SK-N-SH (cell line): ENCODE data around the gene ZNF474. TPM values are rescaled to one million over a fixed set of nuclear protein-coding genes. Genes with fewer than 3 reads are reported as not detected.

ENCODE experiments used
- CTCF ChIA-PET: fragments of 300-600, 350-600 bp; formaldehyde crosslinking; extraction: SDS; loops from one replicate; lab custom pipeline; 2021; lab: Yijun Ruan, JAX
- POLR2A ChIA-PET: fragments of 350-600 bp; sonication (Branson Sonifier 250); formaldehyde crosslinking; extraction: SDS; loops from one replicate; lab custom pipeline; 2020; ENCODE audit warnings: antibody characterized with exemption, inconsistent platforms; lab: Yijun Ruan, JAX
- DNase-seq: peaks from one replicate; pipeline ENCODE4 v3.0.0; 2012
- H2AFZ ChIP-seq: fragments of 200-600 bp; sonication (generic); 2 replicates; pipeline ENCODE4 v1.8.1; 2016; ENCODE audit warnings: antibody characterized with exemption, mild to moderate bottlenecking, low read depth
- H3F3A ChIP-seq: fragments of 200-600 bp; sonication (generic); replicated peaks from 2 replicates; pipeline ENCODE3; 2016; ENCODE audit warnings: antibody characterized with exemption, mild to moderate bottlenecking; ENCODE audit not compliant: insufficient read depth
- H3K27ac ChIP-seq, 2 experiments: fragments of 200-500 bp in 1 of 2; fragments of 200-600 bp in 1 of 2; sonication (Bioruptor generic) in 1 of 2; sonication (generic), shearing (Covaris generic) in 1 of 2; 2 replicates each; pipeline versions ENCODE4 v1.5.1 to v1.6.1; 2014 to 2016; ENCODE audit warnings: low read depth in 2 of 2, inconsistent platforms in 1 of 2, low read length in 1 of 2, mild to moderate bottlenecking in 1 of 2, mixed read lengths in 1 of 2
- H3K27me3 ChIP-seq: fragments of 200-600 bp; sonication (generic), shearing (Covaris generic); 2 replicates; pipeline ENCODE4 v1.6.1; 2016; ENCODE audit warnings: mixed run types; ENCODE audit not compliant: insufficient read depth
- H3K36me3 ChIP-seq, 2 experiments: fragments of 200-500 bp in 1 of 2; fragments of 200-600 bp in 1 of 2; sonication (Bioruptor generic) in 1 of 2; sonication (generic) in 1 of 2; replicated peaks in 1 of 2; 2 replicates each; pipeline versions ENCODE3 to v1.5.1; 2014 to 2016; ENCODE audit warnings: low read length in 1 of 2, mild to moderate bottlenecking in 1 of 2; ENCODE audit not compliant: insufficient read depth in 2 of 2, control insufficient read depth in 1 of 2
- H3K4me1 ChIP-seq, 2 experiments: fragments of 200-500 bp in 1 of 2; fragments of 200-600 bp in 1 of 2; sonication (Bioruptor generic) in 1 of 2; sonication (generic), shearing (Covaris generic) in 1 of 2; 2 replicates each; pipeline versions ENCODE4 v1.5.1 to v1.6.1; 2014 to 2016; ENCODE audit warnings: low read depth in 1 of 2, low read length in 1 of 2, mixed run types in 1 of 2; ENCODE audit not compliant: insufficient read depth in 2 of 2, control insufficient read depth in 1 of 2
- H3K4me2 ChIP-seq: fragments of 200-600 bp; sonication (generic), shearing (Covaris generic); 2 replicates; pipeline ENCODE4 v1.6.1; 2017; ENCODE audit warnings: mixed run types
- H3K4me3 ChIP-seq, 2 experiments: fragments of 200-500 bp in 1 of 2; fragments of 200-600 bp in 1 of 2; sonication (Bioruptor generic) in 1 of 2; sonication (generic), shearing (Covaris generic) in 1 of 2; 2 replicates each; pipeline versions ENCODE4 v1.5.1 to v1.8.1; 2014 to 2016; ENCODE audit warnings: low read depth in 2 of 2, inconsistent platforms in 1 of 2, low read length in 1 of 2, mild to moderate bottlenecking in 1 of 2, mixed read lengths in 1 of 2, moderate library complexity in 1 of 2
- H3K79me2 ChIP-seq: fragments of 200-600 bp; sonication (generic); 2 replicates; pipeline ENCODE4 v1.8.1; 2017; ENCODE audit warnings: mild to moderate bottlenecking; ENCODE audit not compliant: insufficient read depth
- H3K9ac ChIP-seq: fragments of 200-600 bp; sonication (generic); 2 replicates; pipeline ENCODE4 v1.6.1; 2017; ENCODE audit warnings: mixed run types
- H3K9me2 ChIP-seq: fragments of 200-600 bp; sonication (generic); 2 replicates; pipeline ENCODE4 v1.6.1; 2017; ENCODE audit warnings: mixed run types
- H3K9me3 ChIP-seq: fragments of 200-600 bp; sonication (generic); 2 replicates; pipeline ENCODE4 v1.6.1; 2017; ENCODE audit warnings: mixed run types, mild to moderate bottlenecking, moderate library complexity
- H4K20me1 ChIP-seq: fragments of 200-600 bp; sonication (generic); 2 replicates; pipeline ENCODE4 v1.6.1; 2017; ENCODE audit warnings: mild to moderate bottlenecking, mixed run types; ENCODE audit not compliant: insufficient read depth
- ELF1 ChIP-seq: IDR thresholded peaks from 2 replicates; pipeline ENCODE4 v1.4.0; 2012
- EZH2phosphoT487 ChIP-seq: fragments of 200-600 bp; sonication (generic); IDR thresholded peaks from 2 replicates; pipeline ENCODE4 v1.6.1; 2017; ENCODE audit warnings: low read depth, mixed run types, mild to moderate bottlenecking, antibody characterized with exemption, moderate library complexity, borderline replicate concordance
- FOXJ3 ChIP-seq: sonication (generic); formaldehyde crosslinking; IDR thresholded peaks from 2 replicates; pipeline ENCODE4 v1.5.1; 2020; ENCODE audit warnings: mild to moderate bottlenecking, missing genetic modification reagents
- FOXM1 ChIP-seq: IDR thresholded peaks from 2 replicates; pipeline ENCODE4 v1.4.0; 2012; ENCODE audit warnings: low read depth, mild to moderate bottlenecking
- GABPA ChIP-seq: IDR thresholded peaks from 2 replicates; pipeline ENCODE4 v1.4.0; 2012; ENCODE audit warnings: low read depth, mild to moderate bottlenecking
- MEF2A ChIP-seq: IDR thresholded peaks from 2 replicates; pipeline ENCODE4 v1.4.0; 2012; ENCODE audit warnings: low read depth, borderline replicate concordance
- MXI1 ChIP-seq: IDR thresholded peaks from 2 replicates; pipeline ENCODE4 v1.6.1; 2012; ENCODE audit warnings: mild to moderate bottlenecking, low read depth, low read length, improper control_type of control experiment
- NFIC ChIP-seq: IDR thresholded peaks from 2 replicates; pipeline ENCODE4 v1.4.0; 2012; ENCODE audit warnings: borderline replicate concordance
- NRF1 ChIP-seq: IDR thresholded peaks from 2 replicates; pipeline ENCODE4 v1.6.1; 2012; ENCODE audit warnings: low read depth, mild to moderate bottlenecking, low read length
- POLR2AphosphoS5 ChIP-seq: IDR thresholded peaks from 2 replicates; pipeline ENCODE4 v1.6.1; 2012; ENCODE audit warnings: low read depth, low read length
- RAD21 ChIP-seq: IDR thresholded peaks from 2 replicates; pipeline ENCODE4 v1.6.1; 2012; ENCODE audit warnings: mild to moderate bottlenecking, low read length
- RXRA ChIP-seq: IDR thresholded peaks from 2 replicates; pipeline ENCODE4 v1.4.0; 2012; ENCODE audit warnings: low read depth, mild to moderate bottlenecking, borderline replicate concordance
- SIN3A ChIP-seq: IDR thresholded peaks from 2 replicates; pipeline ENCODE4 v1.6.1; 2012; ENCODE audit warnings: low read depth, mild to moderate bottlenecking, low read length, moderate library complexity, borderline replicate concordance
- SMC3 ChIP-seq: IDR thresholded peaks from 2 replicates; pipeline ENCODE4 v1.6.1; 2012; ENCODE audit warnings: low read depth, low read length, improper control_type of control experiment
- TCF12 ChIP-seq: IDR thresholded peaks from 2 replicates; pipeline ENCODE4 v1.4.0; 2012
- TEAD4 ChIP-seq: IDR thresholded peaks from 2 replicates; pipeline ENCODE4 v1.4.0; 2012; ENCODE audit warnings: mild to moderate bottlenecking, borderline replicate concordance; ENCODE audit not compliant: insufficient read depth
- USF1 ChIP-seq: IDR thresholded peaks from 2 replicates; pipeline ENCODE4 v1.4.0; 2012; ENCODE audit warnings: low read depth, borderline replicate concordance
- WGBS: methylation state at CpG from one replicate; pipeline ENCODE4 v1.1.6; 2017; ENCODE audit warnings: low lambda C conversion rate; 5-methylcytosine and 5-hydroxymethylcytosine counted together
- polyA plus RNA-seq, 3 experiments: library from polyadenylated mRNA; depleted of rRNA; stranded (reverse); fragments of >200 nt; gene quantifications; 2 replicates each; pipeline ENCODE4 v1.2.3, GENCODE V29; 2012
- TF ChIP-seq, protein P1 (sequence below): fragments of 200-600 bp; sonication (generic); IDR thresholded peaks from 2 replicates; pipeline ENCODE4 v1.6.1; 2017; ENCODE audit warnings: antibody characterized with exemption, mild to moderate bottlenecking, moderate library complexity
- TF ChIP-seq, protein P2 (sequence below): IDR thresholded peaks from 2 replicates; pipeline ENCODE4 v1.6.1; 2012; ENCODE audit warnings: mild to moderate bottlenecking, low read depth, low read length, moderate library complexity
- TF ChIP-seq, protein P3 (sequence below): fragments of 150-350 bp; IDR thresholded peaks from 2 replicates; pipeline ENCODE4 v1.6.1; 2016; ENCODE audit warnings: mild to moderate bottlenecking, low read depth, low read length

ZNF474 gene
- polyA plus RNA-seq, 1 of the 3 experiments (the other 2 are of a cell fraction), result 0.08 TPM

DNA sequence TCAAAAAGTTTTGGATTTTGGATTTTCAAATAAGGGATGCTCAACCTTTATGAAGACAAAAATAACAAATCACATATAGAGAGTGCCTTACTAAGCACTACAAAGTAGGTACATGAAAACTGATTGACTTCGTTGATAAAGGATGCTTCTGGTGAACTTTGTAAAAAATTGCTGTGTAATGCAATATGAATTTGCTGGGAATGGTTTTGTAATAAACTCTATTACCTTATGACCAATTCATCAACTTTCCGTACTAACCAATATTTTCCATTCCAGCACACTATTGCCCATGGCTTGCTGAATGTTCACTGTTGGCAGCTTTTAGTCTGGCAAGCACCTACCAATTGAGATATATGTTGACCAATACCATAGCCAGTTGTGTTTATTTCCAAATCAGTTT, 23.4 kb upstream of the ZNF474 start:
- Histone ChIP-seq H3K27ac (no peak overlapping the region), H2AFZ (no peak overlapping the region), H3K27me3 (no peaks in the 10 kb centered on the region), H3F3A (peaks cover 11% of the 10 kb centered on the region), H3K36me3 (no peaks in the 10 kb centered on the region), H3K9me3 (no peaks in the 10 kb centered on the region), H4K20me1 (no peaks in the 10 kb centered on the region), H3K79me2 (no peaks in the 10 kb centered on the region), H3K4me1 (peaks cover 0 to 6% of the 10 kb centered on the region in 2 experiments; a peak in 1 of 4 replicates), H3K4me2 (no peak overlapping the region), H3K4me3 (no peak overlapping the region), H3K9ac (no peak overlapping the region), H3K9me2 (no peaks in the 10 kb centered on the region)
- 72% methylated on average over 2 of the region's 2 CpGs for WGBS
- ChIA-PET CTCF (no interaction called here), POLR2A (no interaction called here)
- DNase-seq, result no peak
- no peak for TF ChIP-seq SIN3A
- no peak for TF ChIP-seq FOXJ3 (CRISPR knock-in tag)
- TF ChIP-seq EZH2phosphoT487, result no peak
- TF ChIP-seq, protein P1, sequence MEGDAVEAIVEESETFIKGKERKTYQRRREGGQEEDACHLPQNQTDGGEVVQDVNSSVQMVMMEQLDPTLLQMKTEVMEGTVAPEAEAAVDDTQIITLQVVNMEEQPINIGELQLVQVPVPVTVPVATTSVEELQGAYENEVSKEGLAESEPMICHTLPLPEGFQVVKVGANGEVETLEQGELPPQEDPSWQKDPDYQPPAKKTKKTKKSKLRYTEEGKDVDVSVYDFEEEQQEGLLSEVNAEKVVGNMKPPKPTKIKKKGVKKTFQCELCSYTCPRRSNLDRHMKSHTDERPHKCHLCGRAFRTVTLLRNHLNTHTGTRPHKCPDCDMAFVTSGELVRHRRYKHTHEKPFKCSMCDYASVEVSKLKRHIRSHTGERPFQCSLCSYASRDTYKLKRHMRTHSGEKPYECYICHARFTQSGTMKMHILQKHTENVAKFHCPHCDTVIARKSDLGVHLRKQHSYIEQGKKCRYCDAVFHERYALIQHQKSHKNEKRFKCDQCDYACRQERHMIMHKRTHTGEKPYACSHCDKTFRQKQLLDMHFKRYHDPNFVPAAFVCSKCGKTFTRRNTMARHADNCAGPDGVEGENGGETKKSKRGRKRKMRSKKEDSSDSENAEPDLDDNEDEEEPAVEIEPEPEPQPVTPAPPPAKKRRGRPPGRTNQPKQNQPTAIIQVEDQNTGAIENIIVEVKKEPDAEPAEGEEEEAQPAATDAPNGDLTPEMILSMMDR, result no peak
- no peak for TF ChIP-seq ELF1
- TF ChIP-seq GABPA, result no peak
- no peak for TF ChIP-seq RXRA
- TF ChIP-seq FOXM1, result no peak
- no peak for TF ChIP-seq NFIC
- no peak for TF ChIP-seq TCF12
- TF ChIP-seq, protein P2, sequence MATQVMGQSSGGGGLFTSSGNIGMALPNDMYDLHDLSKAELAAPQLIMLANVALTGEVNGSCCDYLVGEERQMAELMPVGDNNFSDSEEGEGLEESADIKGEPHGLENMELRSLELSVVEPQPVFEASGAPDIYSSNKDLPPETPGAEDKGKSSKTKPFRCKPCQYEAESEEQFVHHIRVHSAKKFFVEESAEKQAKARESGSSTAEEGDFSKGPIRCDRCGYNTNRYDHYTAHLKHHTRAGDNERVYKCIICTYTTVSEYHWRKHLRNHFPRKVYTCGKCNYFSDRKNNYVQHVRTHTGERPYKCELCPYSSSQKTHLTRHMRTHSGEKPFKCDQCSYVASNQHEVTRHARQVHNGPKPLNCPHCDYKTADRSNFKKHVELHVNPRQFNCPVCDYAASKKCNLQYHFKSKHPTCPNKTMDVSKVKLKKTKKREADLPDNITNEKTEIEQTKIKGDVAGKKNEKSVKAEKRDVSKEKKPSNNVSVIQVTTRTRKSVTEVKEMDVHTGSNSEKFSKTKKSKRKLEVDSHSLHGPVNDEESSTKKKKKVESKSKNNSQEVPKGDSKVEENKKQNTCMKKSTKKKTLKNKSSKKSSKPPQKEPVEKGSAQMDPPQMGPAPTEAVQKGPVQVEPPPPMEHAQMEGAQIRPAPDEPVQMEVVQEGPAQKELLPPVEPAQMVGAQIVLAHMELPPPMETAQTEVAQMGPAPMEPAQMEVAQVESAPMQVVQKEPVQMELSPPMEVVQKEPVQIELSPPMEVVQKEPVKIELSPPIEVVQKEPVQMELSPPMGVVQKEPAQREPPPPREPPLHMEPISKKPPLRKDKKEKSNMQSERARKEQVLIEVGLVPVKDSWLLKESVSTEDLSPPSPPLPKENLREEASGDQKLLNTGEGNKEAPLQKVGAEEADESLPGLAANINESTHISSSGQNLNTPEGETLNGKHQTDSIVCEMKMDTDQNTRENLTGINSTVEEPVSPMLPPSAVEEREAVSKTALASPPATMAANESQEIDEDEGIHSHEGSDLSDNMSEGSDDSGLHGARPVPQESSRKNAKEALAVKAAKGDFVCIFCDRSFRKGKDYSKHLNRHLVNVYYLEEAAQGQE, result no peak
- TF ChIP-seq NRF1, result no peak

- H3K27me3 ChIP-seq, result no peaks in the 10 kb centered on the region
- no peaks in the 10 kb centered on the region for H3K4me1 ChIP-seq
- ChIA-PET CTCF (no interaction called here), POLR2A (no interaction called here)
- H2AFZ ChIP-seq, result no peak overlapping the region
- H3F3A ChIP-seq, result peaks cover 5% of the 10 kb centered on the region
- no peak overlapping the region for H3K4me2 ChIP-seq
- H3K4me3 ChIP-seq, result no peak overlapping the region
- H4K20me1 ChIP-seq, result no peaks in the 10 kb centered on the region
- H3K9me2 ChIP-seq, result no peaks in the 10 kb centered on the region
- H3K79me2 ChIP-seq, result no peaks in the 10 kb centered on the region
- 94% methylated on average over 4 of the region's 4 CpGs for WGBS
- H3K27ac ChIP-seq, result no peak overlapping the region
- DNase-seq, result no peak
- H3K9me3 ChIP-seq, result no peaks in the 10 kb centered on the region
- no peaks in the 10 kb centered on the region for H3K36me3 ChIP-seq
- no peak overlapping the region for H3K9ac ChIP-seq
- TF ChIP-seq POLR2AphosphoS5 (no peak), RAD21 (no peak), SMC3 (no peak), MEF2A (no peak), USF1 (no peak), TEAD4 (no peak), GABPA (no peak), SIN3A (no peak), RXRA (no peak), MXI1 (no peak)
- TF ChIP-seq, protein P3, sequence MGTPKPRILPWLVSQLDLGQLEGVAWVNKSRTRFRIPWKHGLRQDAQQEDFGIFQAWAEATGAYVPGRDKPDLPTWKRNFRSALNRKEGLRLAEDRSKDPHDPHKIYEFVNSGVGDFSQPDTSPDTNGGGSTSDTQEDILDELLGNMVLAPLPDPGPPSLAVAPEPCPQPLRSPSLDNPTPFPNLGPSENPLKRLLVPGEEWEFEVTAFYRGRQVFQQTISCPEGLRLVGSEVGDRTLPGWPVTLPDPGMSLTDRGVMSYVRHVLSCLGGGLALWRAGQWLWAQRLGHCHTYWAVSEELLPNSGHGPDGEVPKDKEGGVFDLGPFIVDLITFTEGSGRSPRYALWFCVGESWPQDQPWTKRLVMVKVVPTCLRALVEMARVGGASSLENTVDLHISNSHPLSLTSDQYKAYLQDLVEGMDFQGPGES, result no peak
- TF ChIP-seq, protein P1, result no peak
Observed at GRCh38 chr5:122107016-122107415, 22.3 kb upstream of the ZNF474 start.
